Tibial artery (tissue), 4 donors: Measurements from ENCODE around the gene CAPZB.
A peak's percentile ranks its signal among the peaks of the same experiment; 100 is the strongest.

ENCODE experiments used
- DNase-seq, 2 donors: peaks; one replicate each; pipeline ENCODE4 v3.0.0-alpha.2; 2019
- H3K27ac ChIP-seq, 2 donors: fragments of 200-600 bp; sonication (generic) in 1 of 2; 1 replicate in 1 of 2; 2 replicates in 1 of 2; pipeline ENCODE4 v1.5.1; 2018 to 2019; ENCODE audit warnings: mild to moderate bottlenecking in 1 of 2
- H3K27me3 ChIP-seq, 2 donors: fragments of 200-600 bp; sonication (generic) in 1 of 2; one replicate each; pipeline versions ENCODE4 v1.5.1 to v1.6.0; 2016 to 2019
- H3K36me3 ChIP-seq, 3 donors: fragments of 200-600 bp; sonication (generic) in 2 of 3; one replicate each; pipeline ENCODE4 v1.5.1; 2016 to 2019; ENCODE audit warnings: mild to moderate bottlenecking in 2 of 3
- H3K4me1 ChIP-seq, 4 donors: fragments of 200-600 bp; sonication (generic) in 2 of 4; 1 replicate in 3 of 4; 2 replicates in 1 of 4; pipeline ENCODE4 v1.5.1; 2016 to 2019
- H3K4me3 ChIP-seq, 2 donors: fragments of 200-600 bp; sonication (generic) in 1 of 2; 1 replicate in 1 of 2; 2 replicates in 1 of 2; pipeline ENCODE4 v1.5.1; 2018 to 2019; ENCODE audit warnings: mild to moderate bottlenecking in 2 of 2
- H3K9me3 ChIP-seq, 3 donors: fragments of 200-600 bp; sonication (generic) in 1 of 3; one replicate each; pipeline ENCODE4 v1.5.1; 2016 to 2019
- intact Hi-C: fragments of 100-400 bp; cut with DNase I; formaldehyde crosslinking; loops from one replicate; pipeline ENCODE4 v1.15.0; 2023; ENCODE audit warnings: low total_unique reads
- TF ChIP-seq, protein P1 (sequence below), 2 experiments: fragments of 200-600 bp in 1 of 2; fragments of 450-650 bp in 1 of 2; IDR thresholded peaks; one replicate each; pipeline ENCODE4 v1.5.1; 2017 to 2019; ENCODE audit warnings: antibody characterized with exemption in 2 of 2, mild to moderate bottlenecking in 1 of 2, moderate library complexity in 1 of 2

Gene CAPZB

DNA sequence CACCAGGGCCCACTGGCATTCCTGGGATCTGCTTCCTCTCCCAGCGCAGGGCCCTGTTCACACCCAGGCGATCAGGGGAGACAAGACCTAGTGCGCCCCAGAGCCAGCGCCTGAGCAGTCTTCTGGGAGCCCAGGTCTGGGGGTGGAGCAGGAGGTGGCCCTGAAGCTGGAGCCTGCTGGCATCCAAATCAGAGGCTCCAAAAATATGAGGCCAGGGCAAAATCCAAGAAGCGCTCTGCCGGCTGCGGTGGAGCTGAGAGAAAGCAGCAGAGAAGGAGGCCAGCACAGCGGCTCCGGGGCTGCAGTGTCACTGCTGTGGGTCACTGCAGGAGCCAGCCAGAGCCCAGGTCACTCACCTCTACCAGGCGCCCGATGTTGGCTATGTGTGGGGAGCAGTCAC lies 140.5 kb downstream of the CAPZB start:
- no peak overlapping the region for H3K4me3 ChIP-seq
- TF ChIP-seq, protein P1, sequence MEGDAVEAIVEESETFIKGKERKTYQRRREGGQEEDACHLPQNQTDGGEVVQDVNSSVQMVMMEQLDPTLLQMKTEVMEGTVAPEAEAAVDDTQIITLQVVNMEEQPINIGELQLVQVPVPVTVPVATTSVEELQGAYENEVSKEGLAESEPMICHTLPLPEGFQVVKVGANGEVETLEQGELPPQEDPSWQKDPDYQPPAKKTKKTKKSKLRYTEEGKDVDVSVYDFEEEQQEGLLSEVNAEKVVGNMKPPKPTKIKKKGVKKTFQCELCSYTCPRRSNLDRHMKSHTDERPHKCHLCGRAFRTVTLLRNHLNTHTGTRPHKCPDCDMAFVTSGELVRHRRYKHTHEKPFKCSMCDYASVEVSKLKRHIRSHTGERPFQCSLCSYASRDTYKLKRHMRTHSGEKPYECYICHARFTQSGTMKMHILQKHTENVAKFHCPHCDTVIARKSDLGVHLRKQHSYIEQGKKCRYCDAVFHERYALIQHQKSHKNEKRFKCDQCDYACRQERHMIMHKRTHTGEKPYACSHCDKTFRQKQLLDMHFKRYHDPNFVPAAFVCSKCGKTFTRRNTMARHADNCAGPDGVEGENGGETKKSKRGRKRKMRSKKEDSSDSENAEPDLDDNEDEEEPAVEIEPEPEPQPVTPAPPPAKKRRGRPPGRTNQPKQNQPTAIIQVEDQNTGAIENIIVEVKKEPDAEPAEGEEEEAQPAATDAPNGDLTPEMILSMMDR (IDR thresholded peaks at IDR 0.05): no peak
- no peak overlapping the region for H3K27ac ChIP-seq
- peak in 1 of 2 donors; percentile 61 for DNase-seq
- peaks cover 31 to 73% (median 62%) of the 10 kb centered on the region in 3 donors for H3K36me3 ChIP-seq
- no peaks in the 10 kb centered on the region for H3K27me3 ChIP-seq
- intact Hi-C loops: loop anchor here (2.0 kb wide), 1 partner anchor 308 kb away; no protein-coding TSS in a partner anchor
- peaks cover 0 to 21% (median 10%) of the 10 kb centered on the region in 4 donors for H3K4me1 ChIP-seq
- H3K9me3 ChIP-seq: no peaks in the 10 kb centered on the region

DNA sequence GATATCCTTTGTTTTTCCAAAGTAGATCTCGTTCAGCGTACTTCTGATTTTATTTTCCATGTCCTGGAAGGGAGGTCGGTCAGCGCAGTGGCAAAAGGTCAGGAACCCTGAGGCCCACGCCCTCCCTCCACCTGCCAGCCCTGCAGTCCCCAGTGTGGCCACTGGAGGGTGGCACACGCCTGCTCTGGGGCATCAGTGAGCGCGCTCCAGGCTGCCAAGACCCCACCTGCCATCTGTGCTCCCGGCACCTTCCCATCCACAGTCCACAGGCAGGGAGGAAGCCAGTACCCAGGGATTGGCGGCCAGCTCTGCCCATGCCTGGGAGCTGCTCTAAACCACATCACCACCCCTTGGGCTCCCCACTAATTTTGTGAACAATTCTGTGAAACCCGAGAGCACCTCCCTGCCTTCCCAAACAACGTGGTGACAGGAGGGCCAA lies 140.9 kb downstream of the CAPZB start:
- H3K27me3 ChIP-seq: no peaks in the 10 kb centered on the region
- H3K36me3 ChIP-seq: peaks cover 27 to 73% (median 62%) of the 10 kb centered on the region in 3 donors
- peak; percentile 50 to 73 for DNase-seq
- no peaks in the 10 kb centered on the region for H3K9me3 ChIP-seq
- H3K27ac ChIP-seq: no peak overlapping the region
- TF ChIP-seq, protein P1 (IDR thresholded peaks at IDR 0.05): peak; percentile 87 to 88
- H3K4me3 ChIP-seq: no peak overlapping the region
- H3K4me1 ChIP-seq: peaks cover 0 to 21% (median 10%) of the 10 kb centered on the region in 4 donors
- intact Hi-C loops: loop anchor here (2.0 kb wide), 1 partner anchor 308 kb away; no protein-coding TSS in a partner anchor

DNA sequence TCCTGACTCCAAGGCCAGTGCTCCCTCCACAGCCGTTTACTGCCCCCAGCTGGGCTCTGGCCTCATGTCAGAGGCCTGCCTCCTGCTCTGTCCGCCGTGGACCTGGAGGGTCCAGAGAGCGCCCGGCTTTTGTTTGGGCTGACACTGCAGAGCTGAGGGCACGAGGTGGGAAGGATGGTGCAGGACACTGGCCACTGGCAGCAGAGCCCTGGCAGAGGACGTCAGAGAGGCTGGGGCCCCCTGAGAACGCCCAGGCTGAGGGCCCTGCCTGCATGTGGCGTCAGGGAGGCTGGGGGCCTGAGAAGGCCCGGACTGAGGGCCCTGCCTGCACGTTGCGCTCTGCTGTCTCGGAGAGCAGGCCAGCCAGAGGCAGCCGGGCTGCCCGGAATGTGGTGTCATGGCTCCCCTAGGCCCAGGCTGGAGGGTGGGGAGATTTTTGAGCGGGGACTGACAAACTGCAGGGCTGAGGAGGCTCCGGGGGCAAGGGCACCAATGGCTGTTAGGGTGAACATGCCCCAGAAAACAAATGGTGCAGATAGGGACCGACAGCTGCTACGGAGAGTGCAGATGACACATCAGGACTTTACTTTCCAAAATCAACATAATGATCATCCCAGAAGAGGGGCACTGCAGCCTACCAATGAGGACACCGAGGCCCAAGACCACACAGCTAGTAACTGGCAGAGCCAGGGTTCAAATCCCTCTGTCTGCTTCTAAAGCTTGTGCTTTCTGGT lies 141.6 kb downstream of the CAPZB start:
- peaks cover 26 to 74% (median 62%) of the 10 kb centered on the region in 3 donors for H3K36me3 ChIP-seq
- DNase-seq: peak in 1 of 2 donors; percentile 63
- intact Hi-C loops: loop anchor here (2.0 kb wide), 1 partner anchor 309 kb away; no protein-coding TSS in a partner anchor
- no peaks in the 10 kb centered on the region for H3K27me3 ChIP-seq
- H3K4me1 ChIP-seq: peaks cover 0 to 21% (median 10%) of the 10 kb centered on the region in 4 donors
- no peak overlapping the region for H3K4me3 ChIP-seq
- TF ChIP-seq, protein P1 (IDR thresholded peaks at IDR 0.05): no peak
- no peak overlapping the region for H3K27ac ChIP-seq
- no peaks in the 10 kb centered on the region for H3K9me3 ChIP-seq

DNA sequence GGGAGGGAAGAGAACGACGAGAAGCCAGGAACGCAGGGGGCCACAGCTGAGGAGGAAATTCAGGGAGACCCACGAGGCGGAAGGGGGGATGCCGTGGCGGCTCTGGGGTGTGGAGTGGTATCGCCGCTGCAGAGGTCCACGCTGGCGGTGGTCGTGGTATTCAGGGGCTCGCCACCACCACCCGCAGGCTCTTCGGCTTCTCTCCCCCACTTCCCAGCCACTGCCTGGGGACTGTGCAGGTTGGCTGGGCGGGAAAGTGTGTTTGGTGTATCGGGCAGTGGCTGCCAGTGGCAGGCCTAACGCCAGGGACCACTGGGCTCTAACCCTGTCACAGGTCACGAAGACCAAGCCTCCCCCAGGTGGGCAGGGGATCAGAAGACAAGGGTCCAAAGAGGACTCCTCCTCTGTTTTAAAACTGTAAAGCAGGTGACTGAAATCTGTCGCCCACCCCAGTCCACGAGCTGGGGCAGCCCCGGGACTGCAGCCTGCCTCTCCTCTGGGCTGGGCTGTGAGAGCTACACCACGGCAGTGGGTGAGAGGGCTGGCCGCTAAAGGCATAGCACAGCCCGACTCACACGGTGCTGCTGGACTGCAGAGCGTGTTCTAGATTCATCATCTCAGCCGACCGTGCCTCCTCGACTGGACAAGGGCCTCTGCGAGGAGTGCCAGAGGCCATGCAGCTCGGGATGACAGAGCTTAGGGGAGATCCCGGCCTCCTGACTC lies 142.3 kb downstream of the CAPZB start:
- Histone ChIP-seq H3K9me3 (no peaks in the 10 kb centered on the region), H3K36me3 (peaks cover 26 to 75% (median 68%) of the 10 kb centered on the region in 3 donors), H3K4me1 (peaks cover 0 to 21% (median 10%) of the 10 kb centered on the region in 4 donors), H3K27ac (no peak overlapping the region), H3K4me3 (no peak overlapping the region), H3K27me3 (no peaks in the 10 kb centered on the region)
- TF ChIP-seq, protein P1 (IDR thresholded peaks at IDR 0.05): no peak
- intact Hi-C loops: no loop called here
- DNase-seq: peak in 1 of 2 donors; percentile 65

DNA sequence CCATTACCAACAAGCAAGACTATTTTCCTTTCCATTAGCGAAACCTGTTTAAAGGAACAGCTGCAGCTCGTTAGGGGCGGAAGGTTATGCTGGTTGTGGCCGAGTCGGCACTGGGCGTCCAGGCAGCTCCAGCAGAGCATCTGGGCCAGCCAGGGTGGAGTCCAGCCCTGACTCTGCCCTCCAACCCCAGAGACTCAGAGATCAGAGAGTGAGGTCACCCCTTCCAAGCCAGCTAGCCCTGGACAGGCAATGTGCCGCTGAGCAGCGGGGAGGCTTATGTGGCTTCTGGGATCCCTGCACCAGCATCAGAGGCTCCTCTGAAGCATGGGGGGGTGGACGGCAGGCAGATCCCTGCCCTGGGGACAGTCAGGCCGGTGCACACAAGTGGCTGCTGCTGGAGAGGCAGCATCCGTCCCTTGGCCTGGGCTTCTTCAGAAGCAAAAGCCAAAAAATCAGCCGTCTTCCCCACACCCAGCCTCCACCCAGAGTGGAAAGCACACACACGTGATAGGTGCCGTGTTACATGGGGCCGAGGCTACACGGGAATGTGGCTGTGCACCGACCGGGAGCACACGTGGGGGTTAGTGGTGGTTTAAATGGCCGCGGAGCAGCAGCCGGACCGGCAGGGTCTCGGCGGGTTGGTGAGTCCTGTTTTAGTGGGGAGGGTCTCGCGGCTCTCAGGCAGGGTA lies 143.1 kb downstream of the CAPZB start:
- DNase-seq: peak in 1 of 2 donors; percentile 65
- peaks cover 26 to 77% (median 68%) of the 10 kb centered on the region in 3 donors for H3K36me3 ChIP-seq
- H3K4me1 ChIP-seq: peaks cover 0 to 21% (median 10%) of the 10 kb centered on the region in 4 donors
- intact Hi-C loops: no loop called here
- no peak overlapping the region for H3K4me3 ChIP-seq
- TF ChIP-seq, protein P1 (IDR thresholded peaks at IDR 0.05): no peak
- peak overlapping the region in 1 of 2 donors; percentile 8 for H3K27ac ChIP-seq
- no peaks in the 10 kb centered on the region for H3K27me3 ChIP-seq
- H3K9me3 ChIP-seq: no peaks in the 10 kb centered on the region
